Fibroblast of lung (primary cell): ENCODE results near the gene AKAP13.

Source experiments
- CTCF ChIP-seq, 2 donors: IDR thresholded peaks in 1 of 2; conservative IDR thresholded peaks in 1 of 2; 1 replicate in 1 of 2; 2 replicates in 1 of 2; pipeline ENCODE4 v1.5.1; 2011 to 2012; ENCODE audit warnings: low read length in 2 of 2, control low read depth in 1 of 2, inconsistent platforms in 1 of 2, low read depth in 1 of 2, mild to moderate bottlenecking in 1 of 2
- EZH2 ChIP-seq: IDR thresholded peaks from 2 replicates; pipeline ENCODE4 v1.5.1; 2012; ENCODE audit warnings: low read length, control low read depth, mild to moderate bottlenecking; ENCODE audit errors: missing control alignments

GRCh38 chr15:85691350-85692240 is 311.2 kb downstream of the AKAP13 start:
- TF ChIP-seq CTCF (conservative IDR thresholded peaks at IDR 0.05 in 1 of 2, IDR thresholded peaks at IDR 0.05 in 1 of 2; ENCODE audit: low read depth in 1 of 2, low read length in 2 of 2) (no peak), EZH2 (no peak)
